Neuronal stem cell (in vitro differentiated cells): ENCODE data around the gene TEX44.

Source experiments
- DNase-seq: peaks from one replicate; pipeline ENCODE4 v3.0.0-alpha.2; 2013; ENCODE audit warnings: low spot score
- H2AFZ ChIP-seq: one replicate; pipeline ENCODE4 v1.6.1; 2013; ENCODE audit warnings: mild to moderate bottlenecking, low read length, inconsistent platforms
- H2AK5ac ChIP-seq: 2 replicates; pipeline ENCODE4 v1.6.1; 2013; ENCODE audit warnings: low read depth, mild to moderate bottlenecking, inconsistent platforms, low read length, moderate library complexity, mixed read lengths
- H2BK120ac ChIP-seq: 2 replicates; pipeline ENCODE4 v1.6.1; 2013; ENCODE audit warnings: low read depth, mild to moderate bottlenecking, inconsistent platforms, low read length, moderate library complexity, mixed read lengths
- H2BK12ac ChIP-seq: one replicate; pipeline ENCODE4 v1.6.1; 2013; ENCODE audit warnings: low read length, inconsistent platforms
- H2BK15ac ChIP-seq: 2 replicates; pipeline ENCODE4 v1.6.1; 2013; ENCODE audit warnings: mild to moderate bottlenecking, low read length, inconsistent platforms, mixed read lengths
- H2BK5ac ChIP-seq: one replicate; pipeline ENCODE4 v1.6.1; 2013; ENCODE audit warnings: inconsistent platforms, mild to moderate bottlenecking, low read length, moderate library complexity
- H3K14ac ChIP-seq: one replicate; pipeline ENCODE4 v1.6.1; 2013; ENCODE audit warnings: low read length, inconsistent platforms
- H3K18ac ChIP-seq: 2 replicates; pipeline ENCODE4 v1.6.1; 2013; ENCODE audit warnings: low read length, inconsistent platforms
- H3K23ac ChIP-seq: 2 replicates; pipeline ENCODE4 v1.6.1; 2013; ENCODE audit warnings: low read depth, mild to moderate bottlenecking, mixed read lengths, low read length, inconsistent platforms; ENCODE audit not compliant: poor library complexity
- H3K27ac ChIP-seq: replicated peaks from 3 replicates; pipeline ENCODE4 v1.5.1; 2013; ENCODE audit warnings: low read length, inconsistent platforms
- H3K27me3 ChIP-seq, 3 experiments: 2 replicates each; pipeline ENCODE4 v1.6.1; 2013; ENCODE audit warnings: low read length in 3 of 3, mild to moderate bottlenecking in 2 of 3, inconsistent platforms in 1 of 3, low read depth in 1 of 3, mixed read lengths in 1 of 3, moderate library complexity in 1 of 3; ENCODE audit not compliant: control insufficient read depth in 3 of 3, insufficient read depth in 3 of 3
- H3K36me3 ChIP-seq, 2 donors: replicated peaks in 1 of 2; 2 replicates each; pipeline ENCODE4 v1.6.1; 2013; ENCODE audit warnings: low read length in 2 of 2; ENCODE audit not compliant: control insufficient read depth in 2 of 2, insufficient read depth in 2 of 2
- H3K4ac ChIP-seq: 2 replicates; pipeline ENCODE4 v1.6.1; 2013; ENCODE audit warnings: inconsistent platforms, mild to moderate bottlenecking, low read length, moderate library complexity
- H3K4me1 ChIP-seq, 2 donors: 1 replicate in 1 of 2; 2 replicates in 1 of 2; pipeline ENCODE4 v1.6.1; 2013; ENCODE audit warnings: low read length in 2 of 2, low read depth in 1 of 2; ENCODE audit not compliant: control insufficient read depth in 2 of 2, insufficient read depth in 1 of 2
- H3K4me2 ChIP-seq: one replicate; pipeline ENCODE4 v1.6.1; 2013; ENCODE audit warnings: mild to moderate bottlenecking, low read length, inconsistent platforms; ENCODE audit not compliant: insufficient read depth, poor library complexity, severe bottlenecking
- H3K4me3 ChIP-seq, 2 donors: 2 replicates each; pipeline ENCODE4 v1.5.1; 2013; ENCODE audit warnings: low read length in 2 of 2, mild to moderate bottlenecking in 2 of 2, inconsistent platforms in 1 of 2, moderate library complexity in 1 of 2
- H3K79me1 ChIP-seq: one replicate; pipeline ENCODE4 v1.6.1; 2013; ENCODE audit warnings: low read depth, mild to moderate bottlenecking, inconsistent platforms, low read length, moderate library complexity
- H3K9ac ChIP-seq: one replicate; pipeline ENCODE4 v1.6.1; 2013; ENCODE audit warnings: mild to moderate bottlenecking, low read depth, low read length, inconsistent platforms; ENCODE audit not compliant: poor library complexity
- H3K9me3 ChIP-seq, 2 donors: replicated peaks in 1 of 2; 2 replicates each; pipeline versions ENCODE3 to v1.6.1; 2013; ENCODE audit warnings: low read length in 2 of 2, mild to moderate bottlenecking in 2 of 2, inconsistent platforms in 1 of 2, low read depth in 1 of 2, mixed read lengths in 1 of 2, moderate library complexity in 1 of 2; ENCODE audit not compliant: control insufficient read depth in 2 of 2, insufficient read depth in 1 of 2
- H4K8ac ChIP-seq: one replicate; pipeline ENCODE4 v1.6.1; 2013; ENCODE audit warnings: low read depth, mild to moderate bottlenecking, inconsistent platforms, low read length, moderate library complexity
- H4K91ac ChIP-seq: one replicate; pipeline ENCODE4 v1.6.1; 2013; ENCODE audit warnings: low read length, low read depth, mild to moderate bottlenecking, inconsistent platforms; ENCODE audit not compliant: poor library complexity
- WGBS, 2 donors: extraction: QIAGEN DNeasy Blood & Tissue Kit; methylation state at CpG; one replicate each; pipeline ENCODE4 v1.1.7; 2013; ENCODE audit warnings: missing lambda C conversion rate in 2 of 2, mixed read lengths in 1 of 2; ENCODE audit not compliant: insufficient read length in 2 of 2, insufficient replicate concordance in 1 of 2; ENCODE audit errors: extremely low coverage in 2 of 2; 5-methylcytosine and 5-hydroxymethylcytosine counted together

Gene TEX44

GRCh38 chr2:231611273-231612108, 18.8 kb downstream of the TEX44 start:
- Histone ChIP-seq H3K18ac (peak overlapping the region; percentile 94), H2BK120ac (peak overlapping the region; percentile 95), H2BK12ac (peak overlapping the region; percentile 44), H4K91ac (no peak overlapping the region), H3K27ac (no peak overlapping the region), H2AFZ (peak overlapping the region; percentile 32), H3K36me3 (no peaks in the 10 kb centered on the region), H3K4me2 (no peak overlapping the region), H2BK15ac (peak overlapping the region; percentile 95), H3K14ac (no peak overlapping the region), H3K79me1 (no peaks in the 10 kb centered on the region), H3K27me3 (no peaks in the 10 kb centered on the region), H3K4ac (no peak overlapping the region), H3K4me1 (peaks cover 29 to 33% of the 10 kb centered on the region in 2 donors), H2BK5ac (no peak overlapping the region), H3K4me3 (no peak overlapping the region), H3K23ac (no peak overlapping the region), H3K9me3 (no peaks in the 10 kb centered on the region), H2AK5ac (peak overlapping the region; percentile 86), H3K9ac (no peak overlapping the region), H4K8ac (no peak overlapping the region)
- DNase-seq, result no peak
- WGBS, 2 donors, result no CpG with 5 or more reads among the region's 9 CpGs

- Histone ChIP-seq H3K27me3 (no peaks in the 10 kb centered on the region), H3K18ac (no peak overlapping the region), H3K4me3 (no peak overlapping the region), H3K36me3 (no peaks in the 10 kb centered on the region), H3K9me3 (no peaks in the 10 kb centered on the region), H4K8ac (no peak overlapping the region), H2BK120ac (no peak overlapping the region), H2AFZ (peak overlapping the region; percentile 63), H2BK5ac (no peak overlapping the region), H2BK15ac (peak overlapping the region; percentile 95), H3K14ac (no peak overlapping the region), H3K9ac (no peak overlapping the region), H3K4me1 (peaks cover 29 to 33% of the 10 kb centered on the region in 2 donors), H3K27ac (no peak overlapping the region), H4K91ac (no peak overlapping the region), H2BK12ac (peak overlapping the region; percentile 44), H3K79me1 (no peaks in the 10 kb centered on the region), H3K23ac (no peak overlapping the region), H3K4me2 (no peak overlapping the region), H3K4ac (no peak overlapping the region), H2AK5ac (peak overlapping the region; percentile 86)
- DNase-seq, result no peak
- no CpG with 5 or more reads among the region's 10 CpGs for WGBS, 2 donors
These were observed 19.4 kb downstream of the TEX44 start for GRCh38 chr2:231612109-231612455.

- H2BK15ac ChIP-seq, result peak overlapping the region; percentile 86
These were observed 20.0 kb downstream of the TEX44 start for GRCh38 chr2:231612456-231613330.

DNA sequence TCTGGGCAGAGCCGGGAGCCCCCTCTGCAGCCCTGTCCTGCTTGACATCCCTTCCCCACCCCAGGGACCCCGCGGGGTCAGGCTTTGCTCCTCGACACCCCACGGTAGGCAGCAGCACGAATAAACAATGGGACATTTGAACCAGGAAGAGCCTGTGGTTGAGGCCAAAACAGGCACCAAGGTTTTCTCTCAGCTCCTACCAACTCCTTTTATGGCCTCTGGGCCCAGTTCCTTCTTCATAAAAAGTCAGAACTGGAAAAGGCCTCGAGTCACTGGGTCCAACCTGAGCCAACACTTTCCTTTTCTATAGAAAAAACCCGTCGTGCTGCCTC, 20.6 kb downstream of the TEX44 start:
- peak overlapping the region; percentile 98 for H4K91ac ChIP-seq
- H3K27ac ChIP-seq, result peak overlapping the region; percentile 100
- peak overlapping the region; percentile 91 for H2BK5ac ChIP-seq
- H2AK5ac ChIP-seq, result peak overlapping the region; percentile 90
- peak overlapping the region in 1 of 2 donors; percentile 56 for H3K4me3 ChIP-seq
- no peak for DNase-seq
- H3K9me3 ChIP-seq, result no peaks in the 10 kb centered on the region
- H3K79me1 ChIP-seq, result no peaks in the 10 kb centered on the region
- peak overlapping the region; percentile 96 for H3K18ac ChIP-seq
- peak overlapping the region; percentile 81 for H3K4ac ChIP-seq
- no peak overlapping the region for H3K23ac ChIP-seq
- peaks cover 29 to 33% of the 10 kb centered on the region in 2 donors for H3K4me1 ChIP-seq
- no peaks in the 10 kb centered on the region for H3K27me3 ChIP-seq
- H2BK15ac ChIP-seq, result peak overlapping the region; percentile 86
- no peak overlapping the region for H2BK12ac ChIP-seq
- peak overlapping the region; percentile 61 for H3K4me2 ChIP-seq
- no CpG with 5 or more reads among the region's 9 CpGs for WGBS, 2 donors
- no peaks in the 10 kb centered on the region for H3K36me3 ChIP-seq
- no peak overlapping the region for H3K9ac ChIP-seq
- H2BK120ac ChIP-seq, result peak overlapping the region; percentile 93
- no peak overlapping the region for H3K14ac ChIP-seq
- peak overlapping the region; percentile 96 for H2AFZ ChIP-seq
- no peak overlapping the region for H4K8ac ChIP-seq

More at GRCh38 chr2:231612456-231613330, 20.0 kb downstream of the TEX44 start:
- Histone ChIP-seq H3K9me3 (no peaks in the 10 kb centered on the region), H3K4ac (peak overlapping the region; percentile 81), H2BK120ac (no peak overlapping the region), H4K91ac (peak overlapping the region; percentile 98), H3K18ac (peak overlapping the region; percentile 96), H3K4me2 (no peak overlapping the region), H3K79me1 (no peaks in the 10 kb centered on the region), H3K9ac (no peak overlapping the region), H3K27me3 (no peaks in the 10 kb centered on the region), H4K8ac (no peak overlapping the region), H2AFZ (peak overlapping the region; percentile 96), H3K23ac (no peak overlapping the region), H2AK5ac (peak overlapping the region; percentile 90), H3K14ac (no peak overlapping the region), H2BK5ac (peak overlapping the region; percentile 91), H3K4me3 (peak overlapping the region in 1 of 2 donors; percentile 56), H3K36me3 (no peaks in the 10 kb centered on the region), H2BK12ac (peak overlapping the region; percentile 68), H3K4me1 (peaks cover 29 to 33% of the 10 kb centered on the region in 2 donors), H3K27ac (peak overlapping the region; percentile 100)
- DNase-seq, result peak; percentile 80
- WGBS, 2 donors, result no CpG with 5 or more reads among the region's 21 CpGs
